ENCODE measurements around the gene IFT88. TPM values are rescaled to one million over a fixed set of nuclear protein-coding genes. Genes with fewer than 3 reads are reported as not detected.

IFT88 gene
- total RNA-seq, 1 experiment from 2014 or later = 12.1 TPM

- CTCF ChIA-PET = interaction anchor here (0.5 to 0.6 kb wide), 3 partner anchors 119 to 449 kb away, joined by 3 to 9 read pairs (median 3); no protein-coding TSS in a partner anchor
- H3K27me3 ChIP-seq (replicated peaks; ENCODE audit: control insufficient read depth, insufficient read depth, low read length) = no peaks in the 10 kb centered on the region
- DNase-seq = no peak
- H3K9me3 ChIP-seq = peaks cover 14% of the 10 kb centered on the region; the same call in 1 of the 2 replicates
- TF ChIP-seq CTCF (IDR thresholded peaks at IDR 0.05; ENCODE audit: insufficient read depth in 1 of 2, low read depth in 1 of 2, low read length in 1 of 2, severe bottlenecking in 1 of 2, unreplicated experiment in 1 of 2) = no peak
- peaks cover 14% of the 10 kb centered on the region for H3K9me3 Mint-ChIP-seq (ENCODE audit: unreplicated experiment)
- BruUV-seq (replicated peaks) = TSS peak; percentile 64
- peak overlapping the region; percentile 79 for H3K4me3 ChIP-seq (ENCODE audit: low read depth, low read length)
- no peaks in the 10 kb centered on the region for H3K36me3 Mint-ChIP-seq (ENCODE audit: insufficient read depth, unreplicated experiment)
- POLR2A ChIA-PET = no interaction called here
- H3K4me3 Mint-ChIP-seq (ENCODE audit: unreplicated experiment) = peak overlapping the region; percentile 98
- H3K4me1 ChIP-seq = no peaks in the 10 kb centered on the region
- H3K36me3 ChIP-seq (ENCODE audit: control insufficient read depth, insufficient read depth, low read length) = no peaks in the 10 kb centered on the region; the same call in 1 of the 2 replicates
- no peaks in the 10 kb centered on the region for H3K27me3 Mint-ChIP-seq (ENCODE audit: insufficient read depth, unreplicated experiment)
- peak overlapping the region; percentile 91 for H3K27ac Mint-ChIP-seq (ENCODE audit: unreplicated experiment)
- H3K4me1 Mint-ChIP-seq (ENCODE audit: low read depth, unreplicated experiment) = no peaks in the 10 kb centered on the region
- intact Hi-C loops (cut with micrococcal nuclease; ENCODE audit: unreplicated experiment) = loop anchor here (1.0 to 5.0 kb wide), 3 partner anchors 42 to 139 kb away; no protein-coding TSS in a partner anchor
Measured at GRCh38 chr13:20567881-20568528, 1.0 kb downstream of the IFT88 start.

GRCh38 chr13:20570517-20570916 lies 3.6 kb downstream of the IFT88 start:
- no TSS peak for BruUV-seq (replicated peaks)
- CTCF ChIA-PET = no interaction called here
- DNase-seq = no peak
- Mint-ChIP-seq H3K4me1 (ENCODE audit: low read depth, unreplicated experiment) (no peaks in the 10 kb centered on the region), H3K27me3 (ENCODE audit: insufficient read depth, unreplicated experiment) (no peaks in the 10 kb centered on the region), H3K4me3 (ENCODE audit: unreplicated experiment) (no peak overlapping the region), H3K9me3 (ENCODE audit: unreplicated experiment) (peaks cover 1% of the 10 kb centered on the region), H3K36me3 (ENCODE audit: insufficient read depth, unreplicated experiment) (no peaks in the 10 kb centered on the region), H3K27ac (ENCODE audit: unreplicated experiment) (no peak overlapping the region)
- H3K9me3 ChIP-seq = peaks cover 2% of the 10 kb centered on the region; the same call in 1 of the 2 replicates
- H3K27me3 ChIP-seq (replicated peaks; ENCODE audit: control insufficient read depth, insufficient read depth, low read length) = no peaks in the 10 kb centered on the region
- no peak overlapping the region for H3K4me3 ChIP-seq (ENCODE audit: low read depth, low read length)
- no peaks in the 10 kb centered on the region for H3K36me3 ChIP-seq (ENCODE audit: control insufficient read depth, insufficient read depth, low read length)
- intact Hi-C loops (cut with micrococcal nuclease; ENCODE audit: unreplicated experiment) = no loop called here
- POLR2A ChIA-PET = no interaction called here
- no peak for TF ChIP-seq CTCF (IDR thresholded peaks at IDR 0.05; ENCODE audit: insufficient read depth in 1 of 2, low read depth in 1 of 2, low read length in 1 of 2, severe bottlenecking in 1 of 2, unreplicated experiment in 1 of 2)
- no peaks in the 10 kb centered on the region for H3K4me1 ChIP-seq

GRCh38 chr13:20571676-20572075 lies 4.7 kb downstream of the IFT88 start:
- Histone ChIP-seq H3K4me1 (no peaks in the 10 kb centered on the region), H3K27me3 (replicated peaks; ENCODE audit: control insufficient read depth, insufficient read depth, low read length) (no peaks in the 10 kb centered on the region), H3K4me3 (ENCODE audit: low read depth, low read length) (no peak overlapping the region), H3K9me3 (0 out of 2 replicates have a peak, but pooled peaks cover 2% of the 10 kb centered on the region), H3K36me3 (ENCODE audit: control insufficient read depth, insufficient read depth, low read length) (no peaks in the 10 kb centered on the region)
- POLR2A ChIA-PET = no interaction called here
- no peaks in the 10 kb centered on the region for H3K36me3 Mint-ChIP-seq (ENCODE audit: insufficient read depth, unreplicated experiment)
- CTCF ChIA-PET = no interaction called here
- no peak overlapping the region for H3K27ac Mint-ChIP-seq (ENCODE audit: unreplicated experiment)
- no peaks in the 10 kb centered on the region for H3K27me3 Mint-ChIP-seq (ENCODE audit: insufficient read depth, unreplicated experiment)
- no TSS peak for BruUV-seq (replicated peaks)
- DNase-seq = no peak
- H3K4me1 Mint-ChIP-seq (ENCODE audit: low read depth, unreplicated experiment) = no peaks in the 10 kb centered on the region
- intact Hi-C loops (cut with micrococcal nuclease; ENCODE audit: unreplicated experiment) = no loop called here
- peaks cover 5% of the 10 kb centered on the region for H3K9me3 Mint-ChIP-seq (ENCODE audit: unreplicated experiment)
- H3K4me3 Mint-ChIP-seq (ENCODE audit: unreplicated experiment) = no peak overlapping the region
- TF ChIP-seq CTCF (IDR thresholded peaks at IDR 0.05; ENCODE audit: insufficient read depth in 1 of 2, low read depth in 1 of 2, low read length in 1 of 2, severe bottlenecking in 1 of 2, unreplicated experiment in 1 of 2) = no peak

Measured in Caco-2 (cell line).